HG03045 (cell line): ENCODE results near the gene CRELD2.

Experiments
- ATAC-seq: cut with Tn5 transposase; IDR thresholded peaks from one replicate; pipeline ENCODE4 v1.9.1; 2021; ENCODE audit warnings: mild to moderate bottlenecking, moderate library complexity; ENCODE audit not compliant: unreplicated experiment

CRELD2 gene

DNA sequence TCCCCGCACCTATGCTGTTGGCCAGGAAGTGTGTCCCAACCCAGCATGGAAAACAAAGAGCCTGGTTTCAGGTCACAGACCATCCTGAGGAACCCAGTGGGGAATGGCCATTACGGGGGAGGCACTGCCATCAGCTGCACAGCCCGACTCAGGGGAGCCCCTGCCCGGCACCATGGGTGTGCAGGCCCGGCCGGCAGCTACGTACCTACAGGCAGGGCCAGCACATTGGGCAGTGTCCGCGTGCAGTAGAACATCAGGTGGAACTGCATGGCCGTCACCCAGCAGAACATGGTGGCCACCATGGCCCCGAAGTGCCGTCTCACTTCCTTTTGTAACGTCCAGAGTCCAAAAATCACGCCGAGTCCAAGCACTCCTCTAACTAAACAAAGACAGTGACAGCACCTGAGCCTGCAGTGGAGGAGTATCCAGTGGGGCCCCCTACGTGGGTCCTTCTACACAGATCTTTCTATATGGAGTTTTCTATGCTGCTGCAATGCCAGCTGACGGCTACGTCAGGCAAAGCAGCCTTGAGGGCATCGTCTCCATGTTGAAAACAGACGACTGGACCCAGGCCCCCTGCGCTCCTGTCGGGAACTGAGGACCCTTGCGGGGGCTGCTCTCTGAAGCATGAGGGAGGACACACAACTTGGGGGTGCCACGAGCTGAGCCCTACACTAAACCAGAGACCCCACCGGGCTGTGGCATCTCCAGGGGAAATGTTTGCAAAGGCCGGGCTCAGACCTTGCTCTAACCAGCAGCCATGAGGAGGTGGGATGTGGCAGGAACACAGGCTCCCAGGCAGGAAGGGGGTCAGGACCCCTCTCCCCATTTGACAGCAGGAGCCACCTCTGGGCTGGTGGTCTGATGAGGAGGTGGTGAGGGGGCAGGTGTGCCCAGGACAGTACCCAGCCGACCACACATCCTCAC is 7.9 kb upstream of the CRELD2 start:
- ATAC-seq, result no peak

- ATAC-seq, result no peak
These were observed 6.4 kb upstream of the CRELD2 start for GRCh38 chr22:49911881-49912625.

DNA sequence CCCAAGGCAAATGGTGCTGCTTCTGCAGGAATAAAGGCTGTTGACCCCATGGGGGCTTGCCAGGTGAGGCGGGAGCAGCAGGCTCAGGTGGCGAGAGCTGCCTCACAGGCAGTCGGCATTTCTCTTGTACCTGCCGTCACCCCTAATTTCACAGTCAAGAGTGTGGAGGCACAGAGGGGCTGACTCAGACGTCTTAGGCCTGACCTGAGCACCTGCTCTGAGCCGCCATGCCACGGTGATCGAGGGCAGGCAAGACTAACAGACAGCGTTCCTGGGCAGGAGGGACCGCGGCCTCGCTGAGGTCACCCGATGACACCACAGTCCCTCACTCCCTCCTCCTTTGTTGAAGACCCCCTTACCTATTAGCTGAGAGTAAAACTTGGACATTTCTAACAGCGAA is 5.4 kb upstream of the CRELD2 start:
- no peak for ATAC-seq

GRCh38 chr22:49913446-49913845 is 5.0 kb upstream of the CRELD2 start:
- no peak for ATAC-seq

- ATAC-seq, result no peak
These were observed 4.2 kb upstream of the CRELD2 start for GRCh38 chr22:49914256-49914655.

DNA sequence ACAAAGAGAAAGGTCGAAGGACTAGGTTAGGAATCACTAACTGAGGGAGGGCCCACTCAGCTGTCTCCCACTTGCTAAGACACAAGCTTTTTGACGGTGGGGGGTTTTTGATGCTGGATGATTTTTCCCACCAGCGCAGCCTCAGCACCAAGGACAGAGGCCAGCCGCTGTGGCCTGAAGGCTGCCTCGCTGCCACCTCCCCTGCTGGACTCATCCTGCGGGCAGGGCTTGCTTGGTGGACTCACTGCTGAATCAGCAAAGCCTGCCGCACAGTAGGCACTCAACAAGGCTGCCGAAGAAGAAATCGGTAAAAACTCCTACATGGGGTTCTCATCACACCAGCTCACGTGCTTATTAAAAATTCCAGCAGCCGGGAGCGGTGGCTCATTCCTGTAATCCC is 2.8 kb upstream of the CRELD2 start:
- ATAC-seq, result no peak

- no peak for ATAC-seq
These were observed 1.6 kb upstream of the CRELD2 start for GRCh38 chr22:49916831-49917230.

DNA sequence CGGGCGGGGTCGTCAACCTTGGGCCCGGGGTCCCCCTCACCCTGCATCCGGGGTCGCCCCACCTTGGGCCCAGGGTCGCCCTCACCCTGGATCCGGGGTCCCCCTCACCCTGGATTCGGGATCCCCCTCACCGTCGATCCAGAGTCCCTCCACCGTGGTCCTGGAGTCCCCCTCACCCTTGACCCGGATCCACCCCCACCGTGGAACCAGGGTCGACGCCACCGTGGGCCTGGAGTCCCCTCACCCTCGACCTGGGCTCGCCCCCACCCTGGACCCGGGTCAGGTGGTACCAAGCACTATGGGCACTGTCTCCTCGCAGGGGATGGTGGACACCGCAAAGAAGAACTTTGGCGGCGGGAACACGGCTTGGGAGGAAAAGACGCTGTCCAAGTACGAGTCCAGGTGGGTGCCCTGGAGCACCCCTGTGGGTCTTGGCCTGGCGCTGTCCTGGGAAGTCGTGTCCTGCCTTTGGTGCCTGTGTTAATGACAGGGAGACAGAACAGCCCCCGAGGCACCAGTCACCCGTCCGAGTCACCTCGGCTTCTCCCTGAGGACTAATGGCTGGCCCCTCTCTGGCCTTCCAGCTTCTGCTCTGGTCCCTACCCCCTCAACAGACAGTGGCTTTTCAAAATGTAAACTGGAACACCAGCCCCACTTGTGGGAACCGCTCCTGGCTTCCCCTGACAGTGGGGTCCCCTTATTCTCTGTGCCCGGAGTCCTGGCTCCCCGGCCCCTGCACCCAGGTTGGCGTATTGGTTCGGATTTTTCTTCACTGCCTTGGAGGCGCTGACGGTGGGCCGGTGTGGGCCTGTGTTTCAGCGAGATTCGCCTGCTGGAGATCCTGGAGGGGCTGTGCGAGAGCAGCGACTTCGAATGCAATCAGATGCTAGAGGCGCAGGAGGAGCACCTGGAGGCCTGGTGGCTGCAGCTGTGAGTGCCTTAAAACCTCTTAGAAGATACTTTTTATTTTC is 762 bp downstream of the CRELD2 start:
- peak; percentile 5 for ATAC-seq

GRCh38 chr22:49920859-49921258 is 2.4 kb downstream of the CRELD2 start:
- no peak for ATAC-seq

DNA sequence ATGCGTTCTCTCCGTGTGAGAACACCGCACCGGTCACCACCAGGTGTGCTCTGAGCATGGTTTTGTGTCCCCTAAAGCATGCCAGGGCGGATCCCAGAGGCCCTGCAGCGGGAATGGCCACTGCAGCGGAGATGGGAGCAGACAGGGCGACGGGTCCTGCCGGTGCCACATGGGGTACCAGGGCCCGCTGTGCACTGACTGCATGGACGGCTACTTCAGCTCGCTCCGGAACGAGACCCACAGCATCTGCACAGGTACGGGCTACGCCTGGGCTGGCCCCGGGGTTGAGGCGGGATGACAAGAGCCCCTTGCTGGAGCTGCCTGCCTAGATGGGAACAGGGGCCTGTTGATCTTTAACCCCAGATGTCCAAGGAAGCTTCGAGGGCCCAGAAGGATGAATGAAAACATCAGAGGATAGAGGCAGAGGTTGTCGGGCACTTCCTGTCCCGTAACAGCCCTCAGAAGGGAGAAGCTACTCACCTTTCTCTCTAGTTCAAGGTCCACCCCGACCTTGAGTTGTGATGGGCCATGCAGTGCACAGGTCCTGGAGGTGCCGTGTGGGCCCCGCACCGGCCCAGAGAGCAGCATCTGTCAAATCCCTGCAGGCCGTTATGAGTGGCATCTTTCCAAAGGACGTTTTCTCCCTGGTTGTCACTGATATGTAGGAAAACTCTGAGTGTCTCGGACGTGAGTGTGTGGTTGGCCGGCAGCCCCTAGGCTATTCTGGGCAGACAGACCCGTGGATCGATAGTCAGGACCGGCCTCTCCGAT is 3.3 kb downstream of the CRELD2 start:
- ATAC-seq, result no peak

- no peak for ATAC-seq
These were observed 4.0 kb downstream of the CRELD2 start for GRCh38 chr22:49922484-49922883.

- no peak for ATAC-seq
These were observed 4.5 kb downstream of the CRELD2 start for GRCh38 chr22:49922926-49923325.

DNA sequence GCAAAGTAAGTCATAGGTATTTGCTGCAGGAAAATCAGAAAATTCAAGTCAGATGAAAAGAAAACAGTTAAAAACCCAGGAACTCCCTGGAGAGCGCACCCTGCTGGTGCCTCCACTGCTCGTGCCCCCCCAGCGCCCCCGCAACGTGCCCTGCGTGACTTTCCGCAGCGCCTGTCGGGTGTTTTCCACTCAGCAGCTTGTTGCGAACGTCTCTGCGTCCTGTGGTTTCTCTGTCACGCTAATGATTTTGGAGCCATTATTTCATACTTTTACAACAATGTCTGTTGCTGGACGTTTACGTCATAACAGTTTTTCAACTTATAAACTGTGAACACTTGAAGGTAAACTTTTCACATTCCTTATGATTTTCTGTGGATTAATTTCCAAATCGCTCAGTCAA is 5.0 kb downstream of the CRELD2 start:
- ATAC-seq, result no peak

- ATAC-seq, result no peak
These were observed 5.8 kb downstream of the CRELD2 start for GRCh38 chr22:49924113-49924833.

- no peak for ATAC-seq
These were observed 7.2 kb downstream of the CRELD2 start for GRCh38 chr22:49925525-49926128.

DNA sequence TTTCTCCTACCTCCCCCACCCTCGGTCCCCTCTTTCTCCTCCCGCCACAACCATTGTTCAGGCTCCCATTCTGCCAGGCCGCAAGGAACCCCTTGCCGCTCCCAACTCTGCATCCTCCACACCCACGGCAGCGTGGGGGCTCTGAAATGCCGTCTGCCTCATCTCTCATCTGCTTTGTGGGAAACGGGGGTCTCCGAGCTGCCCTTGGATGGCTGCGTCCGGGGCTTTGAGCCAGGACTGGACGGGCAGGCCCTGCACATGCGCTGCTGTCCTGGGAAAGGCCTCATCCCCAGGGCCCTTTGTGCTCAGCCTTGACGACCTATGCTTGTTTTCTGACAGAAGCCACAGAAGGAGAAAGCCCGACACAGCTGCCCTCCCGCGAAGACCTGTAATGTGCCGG is 8.5 kb downstream of the CRELD2 start:
- ATAC-seq, result no peak

DNA sequence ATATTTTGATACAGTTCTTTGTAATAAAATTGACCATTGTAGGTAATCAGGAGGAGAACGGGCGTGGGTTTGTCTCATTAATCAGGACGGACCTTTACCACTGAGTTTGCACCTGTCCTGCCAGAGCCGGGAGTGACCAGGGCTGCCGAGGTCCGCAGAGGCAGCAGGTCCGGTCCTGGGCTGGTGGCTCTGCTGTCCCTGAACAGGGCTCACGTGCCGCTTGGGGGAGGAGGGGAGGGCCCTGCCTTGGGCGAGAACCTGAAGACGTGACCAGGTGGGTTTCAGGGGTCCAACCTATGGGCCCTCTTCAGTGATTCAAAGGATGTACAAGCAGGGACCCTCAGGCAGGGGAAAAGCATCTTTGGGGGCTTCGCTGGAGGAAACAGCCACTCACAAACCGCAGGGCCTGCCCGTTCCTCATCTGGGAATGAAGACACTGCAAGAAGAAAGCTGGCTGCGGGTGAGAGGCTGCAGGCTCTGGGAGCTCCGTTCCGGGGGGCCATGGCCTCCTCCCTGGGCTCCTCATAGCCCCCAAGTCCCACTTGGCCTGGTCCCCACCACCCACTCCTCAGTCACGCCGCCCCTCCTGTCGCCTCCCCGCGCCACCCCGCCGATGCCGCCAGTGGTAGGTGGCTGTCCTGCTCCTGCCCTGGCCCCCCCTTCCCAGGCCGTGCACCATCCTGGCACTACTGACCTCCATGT is 9.2 kb downstream of the CRELD2 start:
- ATAC-seq, result no peak

DNA sequence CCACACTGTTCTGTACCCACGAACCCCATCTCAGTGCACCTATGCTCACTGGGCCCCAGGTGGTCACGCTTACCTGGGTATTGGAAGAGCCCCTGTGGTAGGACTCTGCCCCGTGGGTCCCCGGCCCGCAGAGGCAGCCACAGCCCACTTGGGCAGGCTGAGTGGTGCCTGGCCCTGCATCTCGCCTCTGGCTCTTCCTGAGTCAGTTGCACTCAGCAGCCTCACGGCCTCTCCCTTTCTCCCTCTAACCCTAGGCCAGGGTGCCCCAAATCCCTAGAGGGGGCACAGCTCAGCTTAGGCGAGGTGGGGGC is 9.7 kb downstream of the CRELD2 start:
- ATAC-seq, result no peak
